ENCODE measurements around the gene NBPF11. TPM values are rescaled to one million over a fixed set of nuclear protein-coding genes. Genes with fewer than 3 reads are reported as not detected.
"Not testable (repeated sequence)": the region's sequence is repeated elsewhere in the genome, so short reads cannot be mapped to it uniquely, and the experiment has no call there.

The NBPF11 gene
- total and polyA plus RNA-seq, 2 donors from 2014 or later: 5.2 to 12.3 TPM

- H3K9ac ChIP-seq (ENCODE audit: low read length in 3 of 3); H3K9me3 ChIP-seq (ENCODE audit: control insufficient read depth in 2 of 3, insufficient read depth in 1 of 3, low read length in 3 of 3); H3K27ac ChIP-seq (ENCODE audit: low read depth in 2 of 2, low read length in 2 of 2); intact Hi-C loops (cut with DNase I); H3K4me3 ChIP-seq (ENCODE audit: low read length in 3 of 3); H3K27me3 ChIP-seq (ENCODE audit: control insufficient read depth, insufficient read depth, low read length); H3K4me1 ChIP-seq (ENCODE audit: control insufficient read depth in 2 of 3, insufficient read depth in 2 of 3, low read depth in 1 of 3, low read length in 3 of 3); FAIRE-seq; DNase-seq; H3K36me3 ChIP-seq (ENCODE audit: control insufficient read depth in 2 of 3, insufficient read depth in 3 of 3, low read length in 3 of 3): not testable (repeated sequence)
Observed at GRCh38 chr1:148078632-148079519, 73.2 kb downstream of the NBPF11 start.

GRCh38 chr1:148078090-148078489, 74.0 kb downstream of the NBPF11 start:
- H3K27me3 ChIP-seq (ENCODE audit: control insufficient read depth, insufficient read depth, low read length); intact Hi-C loops (cut with DNase I); DNase-seq: not testable (repeated sequence)

GRCh38 chr1:148077458-148077857, 74.6 kb downstream of the NBPF11 start:
- intact Hi-C loops (cut with DNase I): not testable (repeated sequence)

More at GRCh38 chr1:148078090-148078489, 74.0 kb downstream of the NBPF11 start:
- not testable (repeated sequence) for H3K9ac ChIP-seq (ENCODE audit: low read length in 3 of 3); H3K9me3 ChIP-seq (ENCODE audit: control insufficient read depth in 2 of 3, insufficient read depth in 1 of 3, low read length in 3 of 3); H3K4me1 ChIP-seq (ENCODE audit: control insufficient read depth in 2 of 3, insufficient read depth in 2 of 3, low read depth in 1 of 3, low read length in 3 of 3); FAIRE-seq; H3K27ac ChIP-seq (ENCODE audit: low read depth in 2 of 2, low read length in 2 of 2); H3K36me3 ChIP-seq (ENCODE audit: control insufficient read depth in 2 of 3, insufficient read depth in 3 of 3, low read length in 3 of 3); H3K4me3 ChIP-seq (ENCODE audit: low read length in 3 of 3)

GRCh38 chr1:148073392-148073791, 78.7 kb downstream of the NBPF11 start:
- H3K36me3 ChIP-seq (ENCODE audit: control insufficient read depth in 2 of 3, insufficient read depth in 3 of 3, low read length in 3 of 3); H3K27me3 ChIP-seq (ENCODE audit: control insufficient read depth, insufficient read depth, low read length); H3K9ac ChIP-seq (ENCODE audit: low read length in 3 of 3); H3K4me3 ChIP-seq (ENCODE audit: low read length in 3 of 3); H3K4me1 ChIP-seq (ENCODE audit: control insufficient read depth in 2 of 3, insufficient read depth in 2 of 3, low read depth in 1 of 3, low read length in 3 of 3); FAIRE-seq; H3K27ac ChIP-seq (ENCODE audit: low read depth in 2 of 2, low read length in 2 of 2); H3K9me3 ChIP-seq (ENCODE audit: control insufficient read depth in 2 of 3, insufficient read depth in 1 of 3, low read length in 3 of 3); intact Hi-C loops (cut with DNase I); DNase-seq: not testable (repeated sequence)

More at GRCh38 chr1:148077458-148077857, 74.6 kb downstream of the NBPF11 start:
- H3K9me3 ChIP-seq (ENCODE audit: control insufficient read depth in 2 of 3, insufficient read depth in 1 of 3, low read length in 3 of 3); H3K36me3 ChIP-seq (ENCODE audit: control insufficient read depth in 2 of 3, insufficient read depth in 3 of 3, low read length in 3 of 3); H3K4me1 ChIP-seq (ENCODE audit: control insufficient read depth in 2 of 3, insufficient read depth in 2 of 3, low read depth in 1 of 3, low read length in 3 of 3); H3K27ac ChIP-seq (ENCODE audit: low read depth in 2 of 2, low read length in 2 of 2); H3K27me3 ChIP-seq (ENCODE audit: control insufficient read depth, insufficient read depth, low read length); FAIRE-seq; DNase-seq; H3K9ac ChIP-seq (ENCODE audit: low read length in 3 of 3); H3K4me3 ChIP-seq (ENCODE audit: low read length in 3 of 3): not testable (repeated sequence)

- H3K36me3 ChIP-seq (ENCODE audit: control insufficient read depth in 2 of 3, insufficient read depth in 3 of 3, low read length in 3 of 3); H3K9ac ChIP-seq (ENCODE audit: low read length in 3 of 3); H3K9me3 ChIP-seq (ENCODE audit: control insufficient read depth in 2 of 3, insufficient read depth in 1 of 3, low read length in 3 of 3); H3K27ac ChIP-seq (ENCODE audit: low read depth in 2 of 2, low read length in 2 of 2); FAIRE-seq; DNase-seq; intact Hi-C loops (cut with DNase I); H3K4me3 ChIP-seq (ENCODE audit: low read length in 3 of 3); H3K4me1 ChIP-seq (ENCODE audit: control insufficient read depth in 2 of 3, insufficient read depth in 2 of 3, low read depth in 1 of 3, low read length in 3 of 3); H3K27me3 ChIP-seq (ENCODE audit: control insufficient read depth, insufficient read depth, low read length): not testable (repeated sequence)
Observed at GRCh38 chr1:148068606-148069005, 83.5 kb downstream of the NBPF11 start.

- intact Hi-C loops (cut with DNase I); H3K9ac ChIP-seq (ENCODE audit: low read length in 3 of 3); H3K4me3 ChIP-seq (ENCODE audit: low read length in 3 of 3); H3K27ac ChIP-seq (ENCODE audit: low read depth in 2 of 2, low read length in 2 of 2); H3K4me1 ChIP-seq (ENCODE audit: control insufficient read depth in 2 of 3, insufficient read depth in 2 of 3, low read depth in 1 of 3, low read length in 3 of 3); FAIRE-seq; H3K9me3 ChIP-seq (ENCODE audit: control insufficient read depth in 2 of 3, insufficient read depth in 1 of 3, low read length in 3 of 3); DNase-seq; H3K36me3 ChIP-seq (ENCODE audit: control insufficient read depth in 2 of 3, insufficient read depth in 3 of 3, low read length in 3 of 3); H3K27me3 ChIP-seq (ENCODE audit: control insufficient read depth, insufficient read depth, low read length): not testable (repeated sequence)
Observed at GRCh38 chr1:148068201-148068600, 83.9 kb downstream of the NBPF11 start.

GRCh38 chr1:148060294-148060701, 91.8 kb downstream of the NBPF11 start:
- FAIRE-seq; intact Hi-C loops (cut with DNase I): not testable (repeated sequence)

GRCh38 chr1:148057384-148057783, 94.7 kb downstream of the NBPF11 start:
- H3K9ac ChIP-seq (ENCODE audit: low read length in 3 of 3); FAIRE-seq; intact Hi-C loops (cut with DNase I); H3K4me1 ChIP-seq (ENCODE audit: control insufficient read depth in 2 of 3, insufficient read depth in 2 of 3, low read depth in 1 of 3, low read length in 3 of 3); DNase-seq; H3K36me3 ChIP-seq (ENCODE audit: control insufficient read depth in 2 of 3, insufficient read depth in 3 of 3, low read length in 3 of 3); H3K9me3 ChIP-seq (ENCODE audit: control insufficient read depth in 2 of 3, insufficient read depth in 1 of 3, low read length in 3 of 3); H3K4me3 ChIP-seq (ENCODE audit: low read length in 3 of 3); H3K27ac ChIP-seq (ENCODE audit: low read depth in 2 of 2, low read length in 2 of 2); H3K27me3 ChIP-seq (ENCODE audit: control insufficient read depth, insufficient read depth, low read length): not testable (repeated sequence)

More at GRCh38 chr1:148060294-148060701, 91.8 kb downstream of the NBPF11 start:
- H3K4me3 ChIP-seq (ENCODE audit: low read length in 3 of 3); H3K27me3 ChIP-seq (ENCODE audit: control insufficient read depth, insufficient read depth, low read length); H3K27ac ChIP-seq (ENCODE audit: low read depth in 2 of 2, low read length in 2 of 2); H3K9me3 ChIP-seq (ENCODE audit: control insufficient read depth in 2 of 3, insufficient read depth in 1 of 3, low read length in 3 of 3); H3K4me1 ChIP-seq (ENCODE audit: control insufficient read depth in 2 of 3, insufficient read depth in 2 of 3, low read depth in 1 of 3, low read length in 3 of 3); H3K9ac ChIP-seq (ENCODE audit: low read length in 3 of 3); H3K36me3 ChIP-seq (ENCODE audit: control insufficient read depth in 2 of 3, insufficient read depth in 3 of 3, low read length in 3 of 3): not testable (repeated sequence)
- peak; percentile 14 to 50 (median 22) for DNase-seq
